NCI-H524 treated with DMSO at 0.1 percent for 48 hours (cell line): ENCODE results near the gene ACSF3.

Experiments used
- DNase-seq: peaks from one replicate; lab custom pipeline; 2025; lab: John Stamatoyannopoulos, UW

The ACSF3 gene

DNA sequence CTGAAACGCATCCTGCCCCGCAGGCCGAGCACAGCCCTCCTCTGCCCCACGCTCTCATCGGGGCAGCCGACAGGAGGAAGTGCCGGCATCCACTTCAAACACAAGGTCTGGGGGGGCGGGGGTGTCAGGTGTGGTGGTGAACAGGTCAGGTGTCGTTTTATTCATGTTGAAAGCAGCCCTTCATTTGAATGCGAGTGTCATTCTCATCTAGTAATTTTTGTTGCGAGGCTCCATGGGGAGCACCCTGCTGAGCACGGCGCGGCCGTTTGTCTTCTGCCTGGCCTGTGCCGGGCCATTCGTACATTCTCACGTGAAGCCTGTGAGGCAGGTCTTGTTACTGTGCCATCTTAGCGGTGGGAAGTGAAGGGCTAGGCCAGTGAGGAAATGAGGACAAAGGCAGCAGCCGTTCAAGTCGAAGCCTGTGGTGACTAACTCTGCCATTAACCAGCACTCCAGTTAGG is 1.9 kb downstream of the ACSF3 start:
- DNase-seq, result no peak

DNA sequence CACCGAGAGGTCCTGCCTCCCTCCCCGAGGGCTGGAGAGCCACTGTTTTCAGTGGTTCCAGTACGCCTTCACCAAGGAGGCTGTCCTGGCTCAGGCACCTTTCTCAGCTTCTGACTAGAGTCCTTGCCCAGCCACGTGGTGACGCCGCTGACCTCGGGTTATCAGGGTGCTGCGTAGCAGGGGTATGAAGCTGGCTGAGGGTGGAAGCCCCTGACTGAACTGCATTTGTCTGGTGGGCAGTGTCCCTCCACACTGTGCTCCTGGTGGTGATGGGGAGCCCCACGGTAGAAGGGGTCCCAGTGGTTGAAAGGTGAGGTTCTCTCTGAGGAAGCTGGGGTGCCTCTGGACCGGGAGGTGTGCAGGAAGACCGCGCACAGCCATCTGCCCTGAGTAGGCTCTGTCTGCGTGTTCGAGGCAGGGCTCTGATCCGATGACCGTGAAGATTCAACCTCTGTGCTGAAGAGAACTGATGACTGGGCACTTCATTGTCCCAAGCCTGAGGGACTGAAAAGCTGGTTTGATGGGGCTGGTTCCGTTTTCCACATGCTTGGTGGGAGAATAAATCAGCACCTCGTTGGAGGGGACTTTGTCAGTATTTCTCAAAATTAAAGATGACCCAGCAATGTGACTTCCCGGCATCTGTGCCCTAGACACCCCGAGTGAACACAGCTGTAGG is 2.5 kb downstream of the ACSF3 start:
- no peak for DNase-seq

DNA sequence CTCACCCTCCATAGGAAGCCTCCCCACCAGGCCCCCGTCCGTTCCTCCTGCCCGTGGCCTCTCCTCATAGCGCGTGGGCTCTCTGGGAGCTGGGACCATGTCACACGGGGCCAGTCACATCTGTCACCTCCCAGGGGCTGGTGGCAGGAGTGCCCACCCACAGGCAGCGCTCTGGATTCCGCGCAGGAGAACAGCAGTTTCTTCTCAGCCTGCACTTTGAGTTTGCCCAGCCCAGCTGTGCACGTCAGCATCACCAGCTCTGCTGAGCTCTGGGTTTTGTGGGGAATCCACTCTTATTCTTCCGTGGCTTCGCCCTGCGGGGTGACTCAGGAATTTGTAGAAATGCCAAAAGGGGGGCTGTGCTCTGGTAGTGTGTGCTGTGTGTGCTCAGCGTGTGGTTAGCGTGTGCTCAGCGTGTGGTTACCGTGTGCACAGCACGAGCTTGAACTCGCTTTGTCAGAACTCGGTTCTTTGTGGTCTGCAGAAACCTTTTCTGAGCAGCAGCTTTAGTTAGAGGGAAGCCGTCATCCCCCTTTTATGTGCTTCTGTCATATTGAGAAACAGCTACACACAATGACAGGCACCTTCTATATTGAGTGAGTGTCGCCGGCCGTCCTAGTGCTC is 3.2 kb downstream of the ACSF3 start:
- DNase-seq, result no peak

DNA sequence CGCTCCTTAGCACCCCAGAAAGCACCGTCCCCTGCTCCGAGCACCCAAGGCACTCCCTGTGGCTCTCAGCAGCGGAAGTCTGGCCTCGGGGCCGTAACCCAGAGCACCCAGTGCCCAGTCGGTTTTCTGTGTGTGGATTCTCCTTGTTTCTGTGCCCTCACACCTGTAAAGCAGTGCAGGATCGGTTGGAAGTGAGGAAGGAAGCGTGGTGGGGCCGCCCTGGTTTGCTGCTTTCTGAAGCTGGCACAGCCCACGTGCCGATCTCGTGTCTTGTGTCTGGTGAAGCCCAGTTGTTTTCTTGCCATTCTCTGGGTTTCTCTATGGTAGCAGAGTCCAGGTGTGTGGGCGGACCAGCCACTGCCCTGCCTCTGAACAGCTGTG is 3.7 kb downstream of the ACSF3 start:
- DNase-seq, result no peak

DNA sequence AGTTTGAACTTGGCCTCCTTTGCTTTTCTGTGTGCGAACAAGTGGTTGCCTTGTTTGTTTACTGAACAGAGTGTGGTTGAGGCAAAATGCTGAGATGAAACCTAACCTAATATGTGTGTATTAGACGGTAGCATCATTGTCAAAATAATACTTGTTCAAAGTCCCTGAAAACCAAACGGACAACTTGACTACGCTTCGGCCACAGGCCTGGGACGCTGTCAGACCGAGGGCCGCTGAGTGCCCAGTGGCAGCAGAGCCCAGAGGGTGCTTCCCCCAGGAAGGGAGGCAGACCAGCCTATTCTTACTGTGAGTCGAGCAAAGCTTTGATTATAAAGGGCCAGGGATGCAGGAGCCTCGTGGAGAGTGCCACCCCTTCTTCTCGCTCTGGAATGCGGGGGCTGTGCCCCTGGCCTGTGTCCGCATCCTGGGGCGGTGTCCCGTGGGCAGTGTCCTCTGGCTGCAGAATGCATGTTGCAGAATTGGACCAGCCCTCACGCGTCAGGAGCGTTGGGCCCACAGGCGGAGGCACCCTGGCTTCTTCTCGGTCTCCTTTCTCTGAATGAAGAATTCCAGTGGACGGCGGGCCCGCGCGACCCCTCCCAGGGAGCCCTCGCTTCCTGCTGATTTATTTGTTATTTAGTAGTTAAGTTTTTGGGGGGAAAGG is 5.2 kb downstream of the ACSF3 start:
- DNase-seq, result no peak

DNA sequence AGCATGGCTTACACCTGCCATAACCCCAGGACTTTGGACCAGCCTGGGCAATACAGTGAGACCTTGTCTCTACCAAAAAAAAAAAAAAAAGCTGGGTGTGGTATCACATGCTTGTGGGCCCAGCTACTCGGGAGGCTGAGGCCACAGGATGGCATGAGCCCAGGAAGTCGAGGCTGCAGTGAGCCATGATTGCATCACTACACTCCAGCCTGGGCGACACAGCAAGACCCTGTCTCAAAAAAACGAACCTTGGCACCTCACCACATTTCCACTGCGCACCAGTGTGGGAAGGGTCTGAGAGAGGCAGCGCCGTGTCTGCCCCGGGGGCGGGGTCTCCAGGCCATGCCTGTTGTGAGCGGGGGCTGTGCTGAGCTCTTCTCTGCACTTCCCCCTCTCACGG is 6.3 kb downstream of the ACSF3 start:
- no peak for DNase-seq

DNA sequence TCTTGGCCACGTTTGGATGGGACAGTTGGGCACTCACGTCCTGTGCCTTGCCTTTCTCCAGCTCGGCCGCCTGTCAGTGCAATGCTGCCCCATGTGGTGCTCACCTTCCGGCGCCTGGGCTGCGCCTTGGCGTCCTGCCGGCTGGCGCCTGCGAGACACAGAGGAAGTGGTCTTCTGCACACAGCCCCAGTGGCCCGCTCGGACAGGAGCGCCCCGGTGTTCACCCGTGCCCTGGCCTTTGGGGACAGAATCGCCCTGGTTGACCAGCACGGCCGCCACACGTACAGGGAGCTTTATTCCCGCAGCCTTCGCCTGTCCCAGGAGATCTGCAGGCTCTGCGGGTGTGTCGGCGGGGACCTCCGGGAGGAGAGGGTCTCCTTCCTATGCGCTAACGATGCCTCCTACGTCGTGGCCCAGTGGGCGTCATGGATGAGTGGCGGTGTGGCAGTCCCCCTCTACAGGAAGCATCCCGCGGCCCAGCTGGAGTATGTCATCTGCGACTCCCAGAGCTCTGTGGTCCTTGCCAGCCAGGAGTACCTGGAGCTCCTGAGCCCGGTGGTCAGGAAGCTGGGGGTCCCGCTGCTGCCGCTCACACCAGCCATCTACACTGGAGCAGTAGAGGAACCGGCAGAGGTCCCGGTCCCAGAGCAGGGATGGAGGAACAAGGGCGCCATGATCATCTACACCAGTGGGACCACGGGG is 7.1 kb downstream of the ACSF3 start:
- DNase-seq, result no peak

DNA sequence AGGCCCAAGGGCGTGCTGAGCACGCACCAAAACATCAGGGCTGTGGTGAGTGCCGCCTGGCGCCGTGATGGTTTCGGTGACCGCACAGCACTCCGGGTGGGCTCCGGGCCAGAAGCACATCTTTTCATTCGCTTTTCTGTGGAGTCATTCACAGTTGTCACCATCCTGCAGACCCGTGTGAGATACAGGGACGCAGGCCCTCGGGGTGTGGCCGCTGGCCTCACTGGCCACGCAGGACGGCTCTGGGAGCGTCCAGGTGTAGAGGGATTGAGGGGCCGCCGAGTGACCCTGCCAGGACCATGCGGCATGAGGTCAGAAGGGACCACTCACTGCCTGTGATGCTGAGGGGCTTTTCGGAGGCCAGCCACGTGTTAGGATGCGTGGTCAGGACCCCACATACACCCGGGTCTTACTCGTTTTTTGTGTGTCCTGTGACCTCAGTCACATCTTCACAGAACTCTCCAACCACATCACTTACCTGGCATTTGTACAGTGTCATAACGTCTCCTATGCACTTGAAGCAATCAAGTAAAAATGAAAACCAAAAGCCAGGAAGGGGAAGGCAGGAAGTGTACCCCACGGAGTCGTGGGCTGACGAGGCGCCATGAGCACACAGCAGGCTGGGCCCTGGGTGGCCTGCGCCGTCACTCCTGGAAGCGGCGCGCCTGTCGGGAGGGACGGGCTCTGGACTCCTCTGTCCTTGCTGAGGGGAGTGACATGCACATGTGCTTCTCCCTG is 7.8 kb downstream of the ACSF3 start:
- no peak for DNase-seq

DNA sequence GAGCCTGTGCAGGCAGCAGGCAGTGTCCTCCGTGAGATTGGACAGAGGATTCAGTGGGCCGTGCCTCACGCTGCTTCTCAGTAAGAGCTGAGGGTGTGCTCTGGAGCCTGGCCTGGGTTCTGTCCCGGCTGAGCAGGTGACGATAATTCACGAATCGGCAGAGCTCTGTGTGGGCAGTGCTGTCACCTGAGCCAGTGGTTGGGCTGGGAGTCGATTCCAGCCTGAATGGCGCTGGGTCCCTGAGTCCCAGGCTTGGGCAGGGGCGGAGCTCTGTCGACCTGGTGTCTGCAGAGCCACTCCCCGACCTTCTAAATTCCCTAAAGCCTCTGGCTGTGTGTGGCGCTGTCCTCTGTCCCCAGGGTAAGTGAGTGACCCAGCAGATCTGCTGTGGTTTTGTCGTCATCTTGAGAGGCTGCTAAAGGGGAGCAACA is 8.4 kb downstream of the ACSF3 start:
- no peak for DNase-seq

DNA sequence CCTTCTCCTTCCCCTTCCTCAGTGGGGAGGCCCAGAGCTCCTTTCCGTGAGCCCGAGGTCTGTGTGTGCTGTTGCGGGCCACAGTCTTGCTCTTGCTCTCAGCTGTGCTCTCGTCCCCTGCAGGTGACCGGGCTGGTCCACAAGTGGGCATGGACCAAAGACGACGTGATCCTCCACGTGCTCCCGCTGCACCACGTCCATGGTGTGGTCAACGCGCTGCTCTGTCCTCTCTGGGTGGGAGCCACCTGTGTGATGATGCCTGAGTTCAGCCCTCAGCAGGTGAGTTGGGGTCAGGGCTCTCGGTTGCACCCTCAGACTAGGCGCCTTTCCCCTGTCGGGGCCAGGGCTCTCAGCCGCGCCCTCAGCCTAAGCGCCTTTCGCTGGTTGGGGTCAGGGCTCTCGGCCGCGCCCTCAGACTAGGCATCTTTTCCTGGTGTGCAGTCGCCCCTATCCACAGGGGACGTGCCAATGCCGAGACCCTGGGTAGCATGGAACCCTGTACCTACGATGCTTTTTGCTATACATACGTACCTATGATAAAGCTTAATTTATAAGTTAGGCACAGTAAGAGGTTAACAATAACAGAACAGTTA is 8.9 kb downstream of the ACSF3 start:
- DNase-seq, result no peak

DNA sequence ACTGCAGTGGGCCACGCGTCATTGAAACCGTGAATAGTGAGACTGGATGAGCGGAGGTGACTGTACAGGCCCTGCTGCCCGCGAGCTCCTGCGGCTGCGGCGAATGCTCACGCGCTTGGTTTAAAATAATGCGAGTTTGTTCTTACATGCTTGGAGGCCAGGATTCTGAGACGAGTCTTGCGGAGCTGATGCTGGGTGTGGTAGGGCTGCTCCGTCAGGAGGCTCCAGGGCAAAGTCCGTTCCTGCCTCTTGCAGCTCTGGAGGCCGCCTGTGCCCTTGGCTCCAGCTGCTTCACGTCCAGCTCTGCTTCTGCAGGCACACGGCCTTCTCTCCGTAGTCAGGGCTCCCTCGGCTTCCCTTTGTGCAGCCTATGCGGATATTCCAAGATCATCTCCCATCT is 9.5 kb downstream of the ACSF3 start:
- DNase-seq, result no peak

DNA sequence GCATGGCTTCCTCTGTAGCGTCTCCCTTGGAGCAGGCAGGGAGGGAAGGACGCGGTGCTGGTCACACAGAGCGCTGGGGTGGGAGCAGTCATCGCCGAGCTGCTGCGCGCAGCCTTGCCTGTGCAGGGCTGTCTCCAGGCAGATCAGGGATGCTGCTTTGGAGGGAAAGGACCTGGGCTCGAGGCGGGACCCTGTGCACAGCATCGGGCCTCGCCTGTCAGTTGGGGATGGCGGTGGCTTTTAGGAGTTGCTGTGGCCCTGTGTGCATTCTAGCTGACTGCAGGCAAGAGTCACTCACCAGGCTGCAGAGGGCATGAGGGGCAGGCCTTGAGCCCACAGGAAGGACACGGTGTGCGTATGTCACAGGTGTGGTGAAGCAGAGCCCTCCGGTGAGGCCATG is 10.1 kb downstream of the ACSF3 start:
- no peak for DNase-seq

DNA sequence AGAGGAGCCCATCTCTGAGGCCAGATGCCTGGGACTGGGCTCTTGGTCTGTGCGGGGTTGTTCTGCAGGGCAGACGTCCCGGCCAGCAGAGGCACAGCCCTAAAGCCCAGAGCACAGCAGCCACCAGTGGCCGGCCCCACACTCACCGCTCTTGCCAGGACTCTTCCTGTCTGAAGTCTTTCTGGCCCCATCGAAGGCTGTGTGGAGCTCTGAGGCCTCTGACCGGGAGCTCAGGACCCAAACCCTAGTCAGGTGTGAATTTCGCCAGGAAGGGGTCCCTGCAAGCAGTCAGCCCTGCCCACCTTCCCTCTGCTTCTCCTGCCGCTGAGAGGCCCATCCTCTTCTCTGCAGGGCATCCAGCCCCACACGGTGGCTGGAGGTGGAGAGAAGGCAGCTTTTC is 10.7 kb downstream of the ACSF3 start:
- no peak for DNase-seq

DNA sequence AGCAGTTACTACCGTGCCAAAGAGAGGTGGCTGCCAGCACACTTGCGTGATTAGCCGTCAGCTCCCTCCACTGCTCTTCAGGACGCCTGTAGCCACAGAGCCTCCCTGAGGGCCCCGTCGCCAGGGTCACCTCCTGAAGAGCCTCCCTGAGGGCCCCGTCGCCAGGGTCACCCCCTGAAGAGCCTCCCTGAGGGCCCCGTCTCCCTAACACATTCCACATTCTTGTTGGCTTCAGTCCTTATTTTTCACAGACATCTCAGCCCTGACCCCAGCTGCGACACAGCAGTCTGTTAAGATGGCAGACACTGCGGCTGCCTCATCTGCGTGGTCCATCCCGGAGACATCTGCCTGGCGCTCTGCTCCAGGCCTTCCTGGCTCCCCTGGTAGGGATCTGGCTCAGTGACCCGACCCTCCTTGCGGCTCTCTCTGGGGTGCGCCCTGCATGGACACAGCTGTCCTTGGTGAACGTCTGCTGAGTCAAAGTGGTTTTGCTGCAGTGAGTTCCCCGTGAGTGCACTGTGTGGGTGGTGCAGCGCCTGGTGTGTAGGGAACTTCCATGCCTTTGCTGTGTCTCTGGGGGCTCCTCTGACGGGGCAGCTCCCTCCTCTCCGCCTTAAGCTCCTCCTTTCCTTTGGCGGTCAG is 11.4 kb downstream of the ACSF3 start:
- DNase-seq, result no peak

DNA sequence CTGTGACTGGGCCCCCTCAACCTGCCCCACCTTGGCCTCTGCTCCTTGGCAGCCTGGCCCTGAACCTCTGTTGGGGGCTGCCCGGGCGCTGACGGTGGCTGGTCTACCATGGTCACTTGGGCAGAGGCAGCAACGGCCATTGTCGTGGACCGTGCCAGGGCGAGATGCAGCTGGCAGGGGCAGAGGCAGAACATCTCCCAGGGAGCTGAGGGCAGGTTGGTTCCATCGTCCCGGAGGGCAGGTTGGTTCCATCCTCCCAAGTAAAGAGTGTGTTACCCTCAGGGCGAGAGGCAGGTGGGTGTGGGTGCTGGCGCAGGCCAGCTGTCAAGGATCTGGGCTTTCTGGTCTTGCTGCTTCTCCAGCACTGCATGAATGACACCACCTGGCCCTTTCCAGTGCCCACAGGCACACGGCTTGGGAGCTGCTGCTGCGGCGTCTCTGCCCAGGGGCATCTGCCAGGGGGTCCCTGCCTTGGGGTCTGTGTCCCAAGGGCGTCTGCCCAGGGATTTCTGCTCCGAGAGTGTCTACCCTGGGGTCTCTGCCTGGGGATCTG is 12.0 kb downstream of the ACSF3 start:
- no peak for DNase-seq

DNA sequence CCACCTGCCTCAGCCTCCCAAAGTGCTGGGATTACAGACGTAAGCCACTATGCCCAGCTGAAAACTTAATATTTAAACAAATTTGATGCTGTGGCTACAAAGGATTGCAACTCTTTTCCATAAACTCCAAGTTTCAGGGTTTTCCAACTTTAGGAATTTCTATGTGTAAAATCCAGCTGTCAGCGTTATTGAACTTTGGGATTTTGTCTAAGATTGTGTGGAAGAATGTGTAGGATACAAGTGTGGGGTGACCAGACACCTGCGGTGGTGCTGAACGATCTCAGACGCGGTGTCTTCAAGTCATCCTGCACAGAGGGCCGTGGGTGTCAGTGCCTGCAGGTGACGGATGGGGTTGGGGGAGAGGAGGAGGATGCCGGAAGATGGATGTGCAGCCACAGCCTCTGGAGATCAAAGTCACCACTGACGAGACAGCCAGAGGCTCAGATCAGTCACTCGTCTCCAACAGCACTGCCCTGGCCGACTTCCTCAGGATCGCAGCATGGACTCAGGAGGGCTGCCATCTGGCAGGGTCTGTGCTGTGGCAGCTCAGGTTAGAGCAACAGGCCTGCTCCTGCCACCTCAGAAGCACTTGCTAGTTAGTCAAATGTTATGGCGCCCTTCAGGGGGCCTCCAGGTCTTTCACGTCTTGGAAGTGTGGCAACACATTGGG is 13.0 kb downstream of the ACSF3 start:
- DNase-seq, result no peak

DNA sequence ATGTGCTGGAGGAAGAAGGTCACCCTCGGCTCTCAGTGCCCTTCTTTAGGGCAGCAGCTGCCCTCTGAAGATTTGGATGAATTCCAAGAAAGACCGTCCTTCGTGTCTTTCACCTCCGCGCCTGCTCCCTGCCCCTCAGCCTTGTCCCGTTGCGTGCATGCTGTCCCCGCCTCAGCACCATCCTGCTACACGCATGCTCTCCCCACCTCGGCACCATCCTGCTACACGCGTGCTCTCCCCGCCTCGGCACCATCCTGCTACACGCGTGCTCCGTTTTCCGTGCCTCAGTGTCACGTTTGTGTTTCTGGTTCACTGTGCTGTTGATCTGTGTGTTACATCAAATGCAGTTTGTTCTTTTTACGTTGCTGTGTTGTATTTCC is 13.5 kb downstream of the ACSF3 start:
- DNase-seq, result no peak

DNA sequence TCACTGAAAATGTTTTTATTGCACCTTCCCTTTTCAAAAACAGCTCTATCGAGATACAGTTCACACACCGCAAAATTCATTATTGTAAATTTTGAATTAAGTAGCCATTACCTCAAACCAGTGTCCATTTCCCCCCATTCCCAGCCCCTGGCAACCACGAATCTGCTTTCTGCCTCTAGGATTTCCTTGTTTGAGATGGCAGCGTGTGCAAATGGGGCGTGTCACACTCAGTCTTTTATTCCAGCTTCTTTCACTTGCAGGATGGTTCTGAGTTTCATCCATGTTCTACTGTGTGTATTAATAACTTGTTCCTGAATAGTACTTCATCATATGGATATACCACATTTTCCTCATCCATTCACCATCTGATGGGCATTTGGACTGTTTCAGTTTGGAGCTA is 14.8 kb downstream of the ACSF3 start:
- DNase-seq, result no peak

DNA sequence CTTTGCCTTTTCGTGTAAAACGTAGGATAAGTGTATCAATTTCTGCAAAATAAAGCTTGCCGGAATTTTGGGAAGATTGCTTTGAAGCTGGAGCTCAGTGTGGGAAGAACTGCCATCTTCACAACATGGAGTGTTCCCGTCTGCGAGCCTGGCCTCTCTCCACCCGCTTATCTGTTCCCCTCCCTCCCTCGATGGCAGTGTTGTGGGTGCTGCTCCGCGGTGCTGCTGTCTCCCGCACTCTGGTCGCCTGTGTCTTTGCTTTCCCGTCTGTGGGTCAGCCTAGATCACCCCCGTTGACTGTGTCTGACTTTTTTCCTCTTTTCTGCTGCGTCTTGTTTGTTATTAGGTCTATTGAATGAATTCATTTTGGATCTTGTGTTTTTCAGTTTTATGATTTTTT is 17.0 kb downstream of the ACSF3 start:
- DNase-seq, result no peak

DNA sequence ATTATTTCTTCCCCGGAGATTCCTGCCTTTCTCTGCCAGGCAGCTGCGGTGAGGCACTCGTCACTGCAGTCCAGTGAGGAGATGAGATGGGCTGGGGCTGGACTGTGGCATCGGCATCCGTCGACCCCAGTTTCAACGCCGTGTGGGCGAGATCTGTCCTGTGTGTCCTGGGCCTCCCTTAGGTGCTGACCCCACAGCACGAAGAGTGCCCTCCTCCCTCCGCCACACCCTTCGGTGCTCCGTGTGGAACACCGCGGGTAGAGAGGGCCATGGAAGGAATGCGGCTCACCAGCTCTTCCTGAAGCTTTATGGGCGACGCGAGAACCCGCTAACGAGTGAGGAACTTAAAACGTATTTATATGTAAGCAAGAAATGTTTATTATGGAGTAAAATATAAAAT is 17.6 kb downstream of the ACSF3 start:
- DNase-seq, result no peak
